A204.1 (cell line): Measurements from ENCODE around the gene RHBDD1.

Source experiments
- FAIRE-seq: peaks from 2 replicates; lab custom pipeline; 2012; peaks lifted over from hg19 to GRCh38; lab: Jason Lieb, UNC

RHBDD1 gene

DNA sequence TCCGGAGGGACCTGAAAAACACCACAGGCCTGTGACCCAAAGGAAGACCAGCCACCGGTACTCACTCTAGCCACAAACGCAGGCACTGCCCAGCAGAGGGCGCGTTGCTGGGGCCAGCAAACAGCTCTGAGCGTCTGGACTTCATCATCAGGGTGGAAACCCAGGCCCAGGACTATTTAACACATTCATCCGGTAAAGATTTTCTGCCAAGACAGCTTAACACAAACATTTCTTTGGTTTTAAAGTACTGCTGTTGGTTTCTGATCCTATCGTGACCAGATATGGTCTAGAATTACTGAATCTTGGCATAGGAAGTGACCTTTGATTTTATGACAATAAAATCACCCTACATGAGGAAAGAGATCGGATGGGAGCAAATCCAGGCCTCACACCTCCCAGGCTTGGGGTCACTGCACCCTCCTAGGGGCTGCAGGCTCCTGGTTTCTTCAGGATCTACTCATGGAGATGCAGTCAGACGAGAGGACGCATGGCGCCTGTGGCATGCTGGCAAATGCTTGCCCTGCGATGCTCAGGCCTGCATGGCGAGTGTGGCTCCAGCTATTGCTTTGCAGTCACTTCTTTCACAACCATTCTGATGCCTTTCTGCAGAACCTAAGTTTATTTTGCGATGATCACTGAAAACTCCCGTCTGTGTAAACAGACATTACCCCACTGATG, 197.8 kb downstream of the RHBDD1 start:
- FAIRE-seq: no peak

DNA sequence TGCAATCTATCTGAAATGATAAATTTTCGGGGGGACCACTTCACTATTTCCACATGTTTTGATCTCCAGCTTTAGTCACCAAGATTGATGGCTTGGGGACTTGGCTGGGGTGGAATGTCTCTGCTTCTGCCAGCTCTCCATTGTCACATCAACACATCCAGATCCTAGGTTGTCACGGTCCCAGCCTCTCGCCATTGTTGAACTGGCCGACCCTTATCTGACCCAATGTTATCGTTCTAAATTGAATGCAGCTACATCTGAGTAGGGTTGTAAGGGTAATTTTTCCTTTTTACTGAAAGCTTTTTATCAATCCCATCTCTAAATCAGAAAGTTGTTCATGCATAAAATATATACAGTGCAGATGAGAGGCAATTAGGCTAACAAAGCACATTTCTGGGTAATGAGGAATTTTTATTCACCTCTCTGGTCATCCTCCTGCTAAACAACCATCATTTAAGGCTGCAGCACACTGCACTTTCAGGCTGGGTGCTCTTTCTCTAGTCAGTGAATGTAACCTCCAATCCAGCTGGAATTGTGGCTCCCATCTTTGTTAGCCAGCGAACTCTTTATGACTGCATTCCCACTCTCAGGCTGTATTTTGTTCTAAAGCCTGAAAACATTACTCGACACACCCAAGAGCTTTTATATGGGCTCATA, 200.0 kb downstream of the RHBDD1 start:
- no peak for FAIRE-seq

DNA sequence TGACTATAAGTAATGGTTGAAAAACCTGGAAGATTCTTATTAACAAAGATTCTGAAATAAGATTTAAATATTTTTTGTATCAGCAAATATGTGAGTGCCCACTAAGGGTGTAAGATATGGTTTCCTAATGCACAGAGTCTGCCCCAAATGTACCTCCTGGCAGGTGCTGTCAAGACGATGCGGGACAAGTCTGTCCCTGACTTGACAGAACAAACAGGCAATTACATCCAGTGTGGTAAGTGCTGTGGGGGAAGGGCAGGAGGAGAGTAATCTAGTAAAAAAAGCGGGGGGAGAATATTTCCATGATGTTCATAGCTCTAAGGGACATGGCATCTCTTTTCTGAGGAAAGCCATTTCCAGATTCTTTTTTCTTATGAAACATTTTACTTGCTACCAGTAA, 200.7 kb downstream of the RHBDD1 start:
- no peak for FAIRE-seq

DNA sequence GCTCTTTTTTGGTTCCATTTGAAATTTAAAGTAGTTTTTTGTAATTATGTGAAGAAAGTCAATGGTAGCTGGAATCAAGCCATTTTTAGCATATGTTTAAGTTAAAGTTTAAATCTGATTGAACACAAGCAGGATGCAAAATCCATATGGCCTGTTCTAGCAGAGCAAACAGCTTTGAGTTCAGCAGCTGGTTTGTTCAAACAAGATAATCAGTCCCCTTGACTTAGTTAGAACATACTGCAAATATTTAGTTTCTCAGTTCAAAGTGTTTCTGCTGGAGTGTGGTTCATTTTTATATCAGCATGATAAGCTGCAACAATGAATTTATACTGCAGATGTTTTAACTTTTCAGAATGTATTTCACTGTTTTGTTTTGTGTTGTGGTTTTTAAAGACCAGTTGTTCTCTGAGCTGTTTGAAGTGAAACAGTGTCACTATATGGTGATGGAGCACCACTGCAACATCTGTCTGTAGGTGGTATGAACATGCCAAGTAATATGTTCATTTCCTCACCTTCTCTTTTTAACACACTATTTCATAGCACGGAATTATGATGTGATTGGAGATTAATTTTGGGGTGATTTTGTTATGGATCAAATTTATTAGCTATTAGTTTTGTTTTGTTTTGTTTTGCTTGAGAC, 202.8 kb downstream of the RHBDD1 start:
- FAIRE-seq: no peak

DNA sequence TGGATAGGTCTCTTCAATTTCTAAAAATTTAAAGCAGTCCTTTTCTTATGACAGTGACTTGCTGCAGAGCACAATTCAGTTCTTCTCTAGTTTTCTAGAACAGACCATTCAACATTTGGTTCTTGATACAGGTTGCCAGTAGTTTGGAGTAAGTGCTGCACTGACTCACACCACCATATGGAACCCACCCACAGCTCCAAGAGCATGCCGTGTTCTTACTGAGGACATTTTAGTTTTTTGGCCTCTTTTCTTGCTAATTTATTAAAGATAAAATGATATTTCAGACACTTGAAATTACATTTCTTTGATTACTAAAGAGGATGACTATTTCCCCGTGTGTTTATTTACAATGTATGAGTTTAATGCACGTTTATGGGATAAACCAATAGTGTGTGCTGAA, 208.1 kb downstream of the RHBDD1 start:
- FAIRE-seq: no peak
